ENCODE results near the gene SMIM38. TPM values are rescaled to one million over a fixed set of nuclear protein-coding genes. Genes with fewer than 3 reads are reported as not detected.

Gene SMIM38
- total RNA-seq, 1 donor: under 0.01 TPM

GRCh38 chr11:69113226-69113625, 42.5 kb upstream of the SMIM38 start:
- TF ChIP-seq CTCF (IDR thresholded peaks at IDR 0.05; ENCODE audit: extremely low read depth, low read depth, low read length): no peak
- Histone ChIP-seq H2AFZ (ENCODE audit: low read length) (no peak overlapping the region), H3K9me3 (ENCODE audit: low read depth, low read length) (no peaks in the 10 kb centered on the region)

DNA sequence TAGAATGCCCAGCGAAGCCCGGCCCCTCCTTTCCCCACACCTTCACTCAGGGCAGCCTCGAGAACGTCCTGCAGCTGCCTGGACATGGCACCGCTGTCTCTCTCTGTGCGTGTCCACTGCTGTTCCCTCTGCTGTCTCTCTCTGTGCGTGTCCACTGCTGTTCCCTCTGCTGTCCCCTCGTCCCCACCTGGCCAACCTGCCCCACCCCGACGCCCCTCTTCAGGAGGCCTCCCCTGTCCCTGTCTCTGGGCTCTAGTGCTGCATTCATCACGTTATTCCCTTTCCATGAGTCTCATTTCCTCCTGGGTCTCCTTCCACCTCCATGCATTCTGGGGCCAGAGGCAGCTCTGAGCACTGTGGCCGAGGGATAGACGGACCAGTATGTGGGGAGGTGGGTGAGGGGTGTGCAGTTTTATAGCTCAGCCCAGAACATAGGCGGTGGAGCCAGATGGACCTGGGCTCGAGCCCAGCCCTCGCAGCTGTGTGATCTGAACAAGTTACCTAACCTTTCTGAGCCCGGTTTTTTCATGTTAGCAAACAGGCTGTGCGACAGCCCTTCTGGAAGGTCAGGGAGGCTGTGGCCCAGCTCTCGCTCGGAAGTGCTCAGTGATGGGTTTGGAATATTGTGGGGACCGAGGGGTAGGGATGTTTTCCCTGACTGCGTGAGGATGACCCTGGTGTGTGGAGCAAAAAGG, 41.9 kb upstream of the SMIM38 start:
- no peaks in the 10 kb centered on the region for H4K20me1 ChIP-seq (ENCODE audit: insufficient read depth, low read length)
- DNase-seq (ENCODE audit: insufficient read length, low spot score, missing footprints): peak; percentile 35

More at GRCh38 chr11:69113226-69113625, 42.5 kb upstream of the SMIM38 start:
- peak; percentile 68 for DNase-seq (ENCODE audit: insufficient read length, low spot score, missing footprints)
- no peak overlapping the region for H3K27ac ChIP-seq (ENCODE audit: low read depth, low read length)
- H3K4me2 ChIP-seq (ENCODE audit: insufficient read depth, low read length): no peak overlapping the region
- H3K36me3 ChIP-seq (ENCODE audit: insufficient read depth, low read length): no peaks in the 10 kb centered on the region
- H3K4me3 ChIP-seq (ENCODE audit: insufficient read depth, low read length): no peak overlapping the region
- no peaks in the 10 kb centered on the region for H3K79me2 ChIP-seq (ENCODE audit: insufficient read depth, low read length)
- H3K27me3 ChIP-seq (ENCODE audit: insufficient read depth, low read length): peaks cover 33% of the 10 kb centered on the region
- no peaks in the 10 kb centered on the region for H4K20me1 ChIP-seq (ENCODE audit: insufficient read depth, low read length)
- H3K4me1 ChIP-seq (ENCODE audit: insufficient read depth, low read length): no peaks in the 10 kb centered on the region

DNA sequence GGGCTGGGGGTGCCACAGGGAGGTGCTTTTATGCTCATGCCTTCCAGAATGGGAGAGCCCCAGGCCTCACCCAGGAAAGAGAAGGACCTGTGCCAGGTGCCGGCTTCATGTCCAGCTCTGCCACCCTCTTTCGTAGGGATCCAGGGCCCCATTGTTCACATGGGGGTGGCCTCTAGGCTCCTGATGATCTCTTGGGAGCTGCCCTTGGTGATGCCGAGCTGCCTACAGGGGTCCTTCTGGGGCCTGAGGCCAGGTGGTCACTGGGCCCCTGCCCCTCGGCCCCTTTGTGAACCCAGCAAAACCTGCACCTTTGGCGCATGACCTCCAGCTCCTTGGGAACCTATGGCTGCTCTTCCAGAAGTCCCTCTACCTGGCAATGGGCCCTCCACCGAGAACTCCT, 41.4 kb upstream of the SMIM38 start:
- peaks cover 30% of the 10 kb centered on the region for H3K27me3 ChIP-seq (ENCODE audit: insufficient read depth, low read length)
- no peak for DNase-seq (ENCODE audit: insufficient read length, low spot score, missing footprints)
- no peak for TF ChIP-seq CTCF (IDR thresholded peaks at IDR 0.05; ENCODE audit: extremely low read depth, low read depth, low read length)

More for the DNA sequence above, 41.9 kb upstream of the SMIM38 start:
- TF ChIP-seq CTCF (IDR thresholded peaks at IDR 0.05; ENCODE audit: extremely low read depth, low read depth, low read length): no peak
- no peaks in the 10 kb centered on the region for H3K4me1 ChIP-seq (ENCODE audit: insufficient read depth, low read length)
- peaks cover 33% of the 10 kb centered on the region for H3K27me3 ChIP-seq (ENCODE audit: insufficient read depth, low read length)
- H3K4me2 ChIP-seq (ENCODE audit: insufficient read depth, low read length): no peak overlapping the region
- H2AFZ ChIP-seq (ENCODE audit: low read length): no peak overlapping the region
- H3K9me3 ChIP-seq (ENCODE audit: low read depth, low read length): no peaks in the 10 kb centered on the region
- no peak overlapping the region for H3K27ac ChIP-seq (ENCODE audit: low read depth, low read length)
- no peaks in the 10 kb centered on the region for H3K79me2 ChIP-seq (ENCODE audit: insufficient read depth, low read length)
- H3K4me3 ChIP-seq (ENCODE audit: insufficient read depth, low read length): no peak overlapping the region
- H3K36me3 ChIP-seq (ENCODE audit: insufficient read depth, low read length): no peaks in the 10 kb centered on the region

DNA sequence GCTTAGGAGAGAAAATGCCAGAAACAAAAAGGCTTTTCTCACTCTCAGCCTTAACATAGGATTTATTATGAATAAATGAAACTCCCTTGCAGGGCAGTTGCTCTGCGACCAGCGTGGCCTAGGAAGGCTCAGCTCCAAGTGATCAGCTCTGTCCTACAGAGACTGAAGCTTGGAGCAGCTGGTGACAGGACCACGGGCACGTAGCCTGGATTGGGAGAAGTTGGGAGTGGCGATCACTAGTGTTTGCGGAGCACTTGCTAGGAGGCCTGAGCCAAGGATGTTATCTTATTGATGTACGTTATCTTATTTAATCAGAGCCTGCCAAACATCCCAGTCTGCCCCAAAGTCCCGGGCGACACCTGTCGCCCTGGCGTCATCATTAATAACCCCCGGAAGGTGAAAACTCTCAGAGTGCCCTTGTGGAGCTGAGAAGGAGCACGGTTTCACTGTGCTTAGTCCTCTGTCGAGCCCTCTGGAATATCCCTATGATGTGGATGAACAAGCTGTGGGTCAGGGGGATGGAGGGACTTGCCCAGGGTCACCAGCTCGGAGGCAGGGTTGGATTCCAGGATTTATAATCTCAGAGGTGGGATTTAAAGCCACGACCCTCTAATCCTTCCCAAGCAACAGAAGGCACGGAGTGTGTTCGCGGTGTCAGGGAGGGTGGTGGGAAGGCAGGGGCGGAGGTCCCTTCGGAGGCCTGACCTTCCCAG, 40.8 kb upstream of the SMIM38 start:
- DNase-seq (ENCODE audit: insufficient read length, low spot score, missing footprints): peak; percentile 72
- Histone ChIP-seq H2AFZ (ENCODE audit: low read length) (no peak overlapping the region), H3K4me2 (ENCODE audit: insufficient read depth, low read length) (no peak overlapping the region), H3K79me2 (ENCODE audit: insufficient read depth, low read length) (no peaks in the 10 kb centered on the region), H3K27me3 (ENCODE audit: insufficient read depth, low read length) (peaks cover 30% of the 10 kb centered on the region), H3K27ac (ENCODE audit: low read depth, low read length) (no peak overlapping the region), H3K36me3 (ENCODE audit: insufficient read depth, low read length) (no peaks in the 10 kb centered on the region), H3K4me1 (ENCODE audit: insufficient read depth, low read length) (no peaks in the 10 kb centered on the region), H3K9me3 (ENCODE audit: low read depth, low read length) (no peaks in the 10 kb centered on the region), H3K4me3 (ENCODE audit: insufficient read depth, low read length) (no peak overlapping the region), H4K20me1 (ENCODE audit: insufficient read depth, low read length) (no peaks in the 10 kb centered on the region)
- TF ChIP-seq CTCF (IDR thresholded peaks at IDR 0.05; ENCODE audit: extremely low read depth, low read depth, low read length): no peak

More for the DNA sequence above, 41.4 kb upstream of the SMIM38 start:
- Histone ChIP-seq H3K4me3 (ENCODE audit: insufficient read depth, low read length) (no peak overlapping the region), H4K20me1 (ENCODE audit: insufficient read depth, low read length) (no peaks in the 10 kb centered on the region), H3K27ac (ENCODE audit: low read depth, low read length) (no peak overlapping the region), H3K36me3 (ENCODE audit: insufficient read depth, low read length) (no peaks in the 10 kb centered on the region), H3K4me1 (ENCODE audit: insufficient read depth, low read length) (no peaks in the 10 kb centered on the region), H2AFZ (ENCODE audit: low read length) (no peak overlapping the region), H3K9me3 (ENCODE audit: low read depth, low read length) (no peaks in the 10 kb centered on the region), H3K79me2 (ENCODE audit: insufficient read depth, low read length) (no peaks in the 10 kb centered on the region), H3K4me2 (ENCODE audit: insufficient read depth, low read length) (no peak overlapping the region)
